Skin epidermis (tissue), 12 donors: Measurements from ENCODE around the gene SLC47A2.

ENCODE experiments used
- H3K27ac ChIP-seq, 21 experiments: fragments of 200-600 bp; sonication (generic) in 11 of 21; one replicate each; pipeline ENCODE4 v1.5.0; 2020; ENCODE audit warnings: mild to moderate bottlenecking in 3 of 21, inconsistent platforms in 2 of 21, moderate library complexity in 2 of 21
- H3K4me3 ChIP-seq, 7 experiments: fragments of 200-600 bp; sonication (generic) in 2 of 7; one replicate each; pipeline ENCODE4 v1.5.0; 2020; ENCODE audit warnings: inconsistent platforms in 2 of 7, mild to moderate bottlenecking in 2 of 7, moderate library complexity in 1 of 7

The SLC47A2 gene

GRCh38 chr17:19748807-19749193, 32.4 kb upstream of the SLC47A2 start:
- Histone ChIP-seq H3K27ac (peak overlapping the region in 15 of 21 experiments; percentile 22 to 90 (median 69)), H3K4me3 (no peak overlapping the region)

GRCh38 chr17:19747829-19748806, 31.7 kb upstream of the SLC47A2 start, which contains the start of gene ALDH3A1:
ALDH3A1 (minus strand) TSS chr17:19748298; CDS start chr17:19745129, 3,169 bp downstream.
- peak within 1 kb of the TSS in 3 of 7 experiments; percentile 5 to 23 (median 13) for H3K4me3 ChIP-seq
- peak within 1 kb of the TSS in 18 of 21 experiments; percentile 4 to 90 (median 69) for H3K27ac ChIP-seq

GRCh38 chr17:19747159-19747719, 30.9 kb upstream of the SLC47A2 start:
- peak overlapping the region in 3 of 7 experiments; percentile 5 to 23 (median 13) for H3K4me3 ChIP-seq
- peak overlapping the region in 16 of 21 experiments; percentile 4 to 90 (median 72) for H3K27ac ChIP-seq

- Histone ChIP-seq H3K4me3 (no peak overlapping the region), H3K27ac (peak overlapping the region in 5 of 21 experiments; percentile 76 to 93 (median 88))
Measured at GRCh38 chr17:19746517-19746916, 30.1 kb upstream of the SLC47A2 start.

GRCh38 chr17:19744922-19745757, 28.8 kb upstream of the SLC47A2 start:
- H3K27ac ChIP-seq, result peak overlapping the region in 20 of 21 experiments; percentile 14 to 93 (median 79)
- H3K4me3 ChIP-seq, result peak overlapping the region; percentile 31 to 47 (median 38)

- H3K4me3 ChIP-seq, result peak overlapping the region; percentile 31 to 47 (median 38)
- H3K27ac ChIP-seq, result peak overlapping the region in 19 of 21 experiments; percentile 14 to 93 (median 80)
Measured at GRCh38 chr17:19744492-19744891, 28.1 kb upstream of the SLC47A2 start.

GRCh38 chr17:19743101-19744100, 27.0 kb upstream of the SLC47A2 start:
- H3K27ac ChIP-seq, result peak overlapping the region in 6 of 21 experiments; percentile 11 to 93 (median 84)
- H3K4me3 ChIP-seq, result no peak overlapping the region

GRCh38 chr17:19742495-19742894, 26.1 kb upstream of the SLC47A2 start:
- Histone ChIP-seq H3K27ac (peak overlapping the region in 1 of 21 experiments; percentile 21), H3K4me3 (no peak overlapping the region)

- no peak overlapping the region for H3K4me3 ChIP-seq
- peak overlapping the region in 1 of 21 experiments; percentile 21 for H3K27ac ChIP-seq
Measured at GRCh38 chr17:19741832-19742457, 25.6 kb upstream of the SLC47A2 start.

- no peak overlapping the region for H3K4me3 ChIP-seq
- H3K27ac ChIP-seq, result no peak overlapping the region
Measured at GRCh38 chr17:19740933-19741332, 24.5 kb upstream of the SLC47A2 start.

GRCh38 chr17:19739241-19740201, 23.1 kb upstream of the SLC47A2 start:
- H3K27ac ChIP-seq, result no peak overlapping the region

GRCh38 chr17:19738757-19739156, 22.4 kb upstream of the SLC47A2 start:
- H3K4me3 ChIP-seq, result no peak overlapping the region

More at GRCh38 chr17:19739241-19740201, 23.1 kb upstream of the SLC47A2 start:
- no peak overlapping the region for H3K4me3 ChIP-seq

GRCh38 chr17:19738073-19738449, 21.7 kb upstream of the SLC47A2 start:
- H3K4me3 ChIP-seq, result no peak overlapping the region
- no peak overlapping the region for H3K27ac ChIP-seq

More at GRCh38 chr17:19738757-19739156, 22.4 kb upstream of the SLC47A2 start:
- no peak overlapping the region for H3K27ac ChIP-seq

GRCh38 chr17:19737305-19738072, 21.1 kb upstream of the SLC47A2 start:
- Histone ChIP-seq H3K27ac (no peak overlapping the region), H3K4me3 (no peak overlapping the region)

GRCh38 chr17:19736071-19736470, 19.7 kb upstream of the SLC47A2 start:
- H3K27ac ChIP-seq, result no peak overlapping the region
- H3K4me3 ChIP-seq, result no peak overlapping the region

- H3K4me3 ChIP-seq, result no peak overlapping the region
- no peak overlapping the region for H3K27ac ChIP-seq
Measured at GRCh38 chr17:19733953-19734526, 17.7 kb upstream of the SLC47A2 start.
